ENCODE results near the gene PHC2. TPM values are rescaled to one million over a fixed set of nuclear protein-coding genes. Genes with fewer than 3 reads are reported as not detected.

Gene PHC2
- total RNA-seq, 6 experiments from 2014 or later, result 49.3 to 86.5 (median 66.8) TPM

- no peak for ATAC-seq
- no peak overlapping the region for H3K4me3 ChIP-seq
- H3K4me1 ChIP-seq, result no peaks in the 10 kb centered on the region
- H3K27me3 ChIP-seq, result no peaks in the 10 kb centered on the region
- peaks cover 0 to 29% (median 4%) of the 10 kb centered on the region in 4 donors for H3K36me3 ChIP-seq
- no peaks in the 10 kb centered on the region for H3K9me3 ChIP-seq
- 79% methylated on average over 8 of the region's 11 CpGs for WGBS (ENCODE audit: insufficient coverage, low coverage, low lambda C conversion rate, missing lambda C conversion rate)
- intact Hi-C loops (cut with DNase I), result no loop called here
- no peak overlapping the region for H3K27ac ChIP-seq
- TF ChIP-seq CTCF (IDR thresholded peaks at IDR 0.05) (no peak), POLR2A (IDR thresholded peaks at IDR 0.05) (no peak)
- DNase-seq, result peak in 2 of 3 donors; percentile 25 to 31
These were observed 153.3 kb downstream of the PHC2 start for GRCh38 chr1:33277488-33278084.

DNA sequence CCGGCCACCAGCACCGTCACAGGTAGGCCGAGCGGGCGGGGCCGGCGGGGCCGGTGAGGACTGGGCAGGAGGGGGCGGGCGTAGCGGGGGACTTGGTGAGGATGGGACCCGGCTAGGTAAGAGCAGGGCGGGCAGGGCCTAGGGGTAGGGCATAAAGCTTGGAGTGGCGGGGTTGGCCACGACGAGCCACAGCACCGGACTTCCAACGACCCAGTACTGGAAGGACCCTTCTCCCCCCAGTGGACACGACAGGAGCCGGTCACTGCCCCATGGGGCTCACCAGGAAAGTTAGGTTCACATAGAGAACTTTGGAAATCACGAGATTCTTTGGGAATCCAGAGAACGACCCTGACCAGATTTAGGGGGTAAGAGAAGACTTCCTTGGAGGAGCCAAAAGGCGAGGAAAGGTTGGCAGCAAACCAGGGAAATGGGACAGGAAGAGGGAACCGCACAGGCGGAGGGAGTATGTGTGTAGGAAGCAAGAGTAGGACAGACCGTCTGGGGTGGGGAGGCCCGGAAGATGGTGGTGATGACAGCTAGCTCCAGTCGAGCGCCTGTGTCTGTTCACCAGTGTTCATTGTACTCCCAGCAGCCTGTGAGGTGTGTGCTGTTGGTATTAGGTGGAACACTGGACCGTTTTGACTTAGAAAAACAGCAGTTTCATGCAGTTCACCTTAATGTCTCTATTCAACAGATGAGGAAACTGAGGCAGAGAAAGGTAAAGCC, 154.2 kb downstream of the PHC2 start:
- intact Hi-C loops (cut with DNase I), result no loop called here
- H3K9me3 ChIP-seq, result no peaks in the 10 kb centered on the region
- WGBS (ENCODE audit: insufficient coverage, low coverage, low lambda C conversion rate, missing lambda C conversion rate), result 63% methylated on average over 7 of the region's 30 CpGs
- H3K36me3 ChIP-seq, result peaks cover 0 to 26% (median 2%) of the 10 kb centered on the region in 4 donors
- no peaks in the 10 kb centered on the region for H3K4me1 ChIP-seq
- TF ChIP-seq CTCF (IDR thresholded peaks at IDR 0.05) (no peak), POLR2A (IDR thresholded peaks at IDR 0.05) (no peak)
- no peaks in the 10 kb centered on the region for H3K27me3 ChIP-seq
- H3K27ac ChIP-seq, result no peak overlapping the region
- ATAC-seq (peak in 1 of 4 donors; percentile 9), DNase-seq (peak in 2 of 3 donors; percentile 31 to 43)
- H3K4me3 ChIP-seq, result no peak overlapping the region

GRCh38 chr1:33275706-33276572, 155.0 kb downstream of the PHC2 start:
- peak in 2 of 3 donors; percentile 30 to 34 for DNase-seq
- Histone ChIP-seq H3K36me3 (peaks cover 0 to 19% (median under 1%) of the 10 kb centered on the region in 4 donors), H3K9me3 (no peaks in the 10 kb centered on the region), H3K27ac (no peak overlapping the region), H3K27me3 (no peaks in the 10 kb centered on the region), H3K4me3 (no peak overlapping the region), H3K4me1 (no peaks in the 10 kb centered on the region)
- WGBS (ENCODE audit: insufficient coverage, low coverage, low lambda C conversion rate, missing lambda C conversion rate), result 76% methylated on average over 3 of the region's 45 CpGs
- TF ChIP-seq CTCF (IDR thresholded peaks at IDR 0.05) (no peak), POLR2A (IDR thresholded peaks at IDR 0.05) (no peak)
- intact Hi-C loops (cut with DNase I), result no loop called here
- ATAC-seq, result no peak

DNA sequence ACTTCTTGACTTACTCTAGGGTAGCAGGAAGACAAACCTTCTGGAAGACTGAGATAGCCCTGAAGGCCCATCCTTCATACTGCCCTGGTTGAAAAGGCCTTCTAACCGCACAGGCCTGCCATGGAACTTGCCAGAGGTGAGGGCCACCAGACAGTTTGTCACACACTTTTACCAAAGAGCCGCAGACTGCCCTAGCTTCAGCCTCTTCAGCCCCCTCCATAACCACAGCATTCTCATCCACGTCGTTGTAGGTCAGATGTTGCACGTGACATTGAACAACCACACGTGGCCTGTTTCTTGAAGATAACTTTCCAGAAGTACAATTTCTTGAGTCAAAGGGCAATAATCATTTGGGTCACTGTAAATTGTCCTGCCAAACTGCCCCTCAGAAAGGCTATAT, 155.7 kb downstream of the PHC2 start:
- Histone ChIP-seq H3K4me1 (no peaks in the 10 kb centered on the region), H3K9me3 (no peaks in the 10 kb centered on the region), H3K27me3 (no peaks in the 10 kb centered on the region), H3K27ac (no peak overlapping the region), H3K4me3 (no peak overlapping the region), H3K36me3 (peaks cover 0 to 14% (median under 1%) of the 10 kb centered on the region in 4 donors)
- peak in 2 of 3 donors; percentile 17 to 28 for DNase-seq
- no peak for TF ChIP-seq POLR2A (IDR thresholded peaks at IDR 0.05)
- TF ChIP-seq CTCF (IDR thresholded peaks at IDR 0.05), result no peak
- no peak for ATAC-seq
- intact Hi-C loops (cut with DNase I), result no loop called here
- whole genome bisulfite sequencing (ENCODE audit: insufficient coverage, low coverage, low lambda C conversion rate, missing lambda C conversion rate), result 91% methylated on average over 4 of the region's 6 CpGs
